NK-92 (cell line): Measurements from ENCODE around the gene KRTDAP.

Experiments
- DNase-seq: peaks from one replicate; lab custom pipeline; 2025; ENCODE audit not compliant: unreplicated experiment; lab: John Stamatoyannopoulos, UW

Gene KRTDAP

DNA sequence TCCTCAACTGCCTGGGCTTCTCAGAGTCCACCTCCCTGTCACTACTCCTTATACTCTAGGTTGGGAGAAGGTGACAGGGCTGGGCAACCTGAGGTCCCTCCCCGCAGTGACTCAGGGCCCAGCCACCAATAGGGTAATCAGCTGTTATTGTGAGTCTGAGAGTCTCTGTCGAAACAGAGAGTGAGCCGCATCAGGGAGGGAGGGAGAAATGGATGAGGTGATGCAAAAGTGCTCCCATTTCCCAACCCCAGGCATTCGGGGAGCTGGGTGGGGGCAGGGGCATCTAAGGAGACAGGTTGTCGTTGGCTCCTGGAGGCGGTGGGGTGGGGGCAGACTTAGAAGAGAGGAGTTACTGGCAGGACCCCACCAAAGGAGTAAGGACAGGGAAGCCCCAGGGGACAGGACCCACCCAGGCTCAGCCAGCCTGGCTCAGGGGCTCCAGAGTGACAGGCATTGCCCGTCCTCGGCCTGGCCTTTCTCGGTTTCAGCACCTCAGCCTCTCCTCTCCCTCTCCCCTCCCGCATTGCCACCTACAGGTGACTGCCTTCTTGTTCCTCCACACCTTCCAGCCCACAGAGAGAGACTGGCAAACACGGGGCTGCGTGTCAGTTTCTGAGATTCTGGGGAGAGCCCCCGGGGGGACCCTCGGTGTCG lies 23.5 kb upstream of the KRTDAP start, which contains the start of gene DMKN:
TSS of gene DMKN (minus strand) at position 22 of the 654 bp plus-strand sequence. CDS start 174 bp downstream, outside the sequence.
- DNase-seq = no peak

DNA sequence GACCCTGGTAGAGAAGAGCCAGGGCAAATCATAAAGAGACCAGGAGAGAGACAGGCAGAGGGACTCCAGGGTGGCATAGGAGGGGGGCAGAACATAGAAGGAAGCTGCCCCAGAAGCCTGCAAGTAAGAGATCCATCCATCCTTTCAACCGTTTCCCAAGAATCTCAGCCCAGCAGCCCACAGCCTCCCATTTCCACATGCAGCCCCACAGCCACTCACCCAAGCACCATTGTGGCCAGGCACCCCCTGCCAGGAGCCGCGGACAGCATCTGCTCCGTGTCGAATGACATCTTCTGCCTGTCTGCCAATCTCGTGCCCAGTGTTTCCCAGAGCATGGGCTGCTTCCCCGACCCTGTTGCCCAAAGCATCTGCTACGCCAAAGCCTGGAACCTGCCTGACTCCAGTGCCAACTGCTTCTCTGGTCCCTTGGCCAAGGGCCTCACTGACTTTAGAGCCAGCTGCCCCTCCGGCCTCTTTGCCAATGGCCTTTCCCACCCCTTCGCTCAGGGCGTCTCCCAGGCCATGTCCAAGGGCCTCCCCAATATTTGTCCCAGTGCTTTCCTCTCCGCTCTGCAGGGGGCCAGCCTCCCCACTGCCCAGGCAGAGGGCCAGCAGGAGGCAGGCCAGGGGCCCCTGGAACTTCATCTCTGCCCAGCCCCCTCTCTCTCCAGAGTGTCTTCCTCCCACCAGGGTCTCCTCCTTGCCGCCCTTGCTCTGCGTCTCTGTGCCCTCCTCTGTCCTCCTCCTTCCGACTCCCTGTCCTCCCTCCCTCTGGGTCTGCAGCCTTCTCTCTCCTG lies 22.8 kb upstream of the KRTDAP start:
- DNase-seq = no peak

DNA sequence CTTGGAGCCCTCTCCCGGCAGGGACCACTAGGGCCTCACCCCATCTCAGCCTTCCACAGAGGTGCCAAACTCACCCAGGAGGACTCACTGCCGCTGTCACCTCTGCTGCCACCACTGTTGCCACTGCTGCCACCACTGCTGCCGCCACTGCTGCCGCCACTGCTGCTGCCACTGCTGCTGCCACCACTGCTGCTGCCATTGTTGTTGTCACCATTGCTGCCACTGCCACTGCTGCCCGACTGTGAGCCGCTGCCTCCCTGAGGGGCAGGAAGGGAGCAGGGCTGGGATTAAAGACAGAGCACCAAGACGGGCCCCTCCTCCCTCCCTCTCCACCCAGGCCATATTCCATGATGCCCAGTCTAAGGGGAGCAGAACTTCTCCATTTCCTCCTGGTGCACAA lies 21.1 kb upstream of the KRTDAP start:
- no peak for DNase-seq

DNA sequence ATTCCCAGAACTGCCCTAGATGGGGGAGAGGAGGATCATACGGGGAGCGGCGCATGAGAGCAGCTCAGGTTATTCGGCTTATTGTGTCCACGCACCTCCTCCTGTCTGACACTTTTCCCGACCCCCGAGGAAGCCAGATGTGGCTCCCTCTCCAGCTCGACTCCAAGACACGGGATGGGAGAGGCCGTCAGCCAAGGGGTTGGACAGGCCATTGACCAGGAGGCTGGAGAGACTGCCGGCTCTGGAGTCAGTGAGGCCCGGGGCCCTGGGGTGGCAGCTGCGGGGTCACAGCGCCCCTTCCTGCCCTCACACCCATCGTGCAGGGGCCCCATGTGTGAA lies 20.3 kb upstream of the KRTDAP start:
- DNase-seq = no peak

DNA sequence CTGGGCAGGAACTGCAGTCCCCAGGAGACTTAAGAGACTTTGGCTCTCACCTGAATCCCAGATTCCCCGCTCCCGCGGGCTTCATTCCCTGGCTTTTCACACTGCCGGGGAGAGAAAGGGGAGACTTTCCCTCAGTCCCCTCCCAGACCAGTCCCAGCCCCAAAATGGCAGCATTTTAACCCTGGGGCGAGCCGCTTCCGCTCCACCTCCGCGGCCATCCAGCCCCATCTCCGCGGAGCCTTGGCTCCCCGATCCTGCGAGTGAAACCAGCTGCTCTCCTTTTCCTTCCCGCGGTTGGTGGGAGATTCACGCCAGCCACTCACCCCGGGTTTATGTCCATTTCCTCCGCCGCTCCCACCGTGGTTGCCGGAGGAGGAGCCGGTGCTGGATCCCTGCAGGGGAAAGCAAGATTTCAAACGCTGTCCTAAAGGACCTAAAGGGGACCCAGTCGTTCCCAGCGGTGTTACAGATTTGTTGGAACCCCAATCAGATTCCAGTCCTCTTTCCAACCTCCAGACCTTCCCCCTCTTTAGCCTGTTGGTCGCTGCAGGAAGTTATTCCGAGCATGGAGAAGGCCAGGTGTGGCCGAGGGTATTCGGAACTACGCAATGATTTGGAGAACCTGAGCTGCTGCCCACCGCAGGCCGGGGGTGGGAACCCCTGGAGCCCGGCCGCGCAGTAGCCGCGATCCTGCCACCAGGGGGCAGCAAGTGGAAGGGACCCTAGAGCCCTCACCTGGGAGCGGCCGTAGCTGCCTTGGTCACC lies 19.8 kb upstream of the KRTDAP start:
- no peak for DNase-seq

DNA sequence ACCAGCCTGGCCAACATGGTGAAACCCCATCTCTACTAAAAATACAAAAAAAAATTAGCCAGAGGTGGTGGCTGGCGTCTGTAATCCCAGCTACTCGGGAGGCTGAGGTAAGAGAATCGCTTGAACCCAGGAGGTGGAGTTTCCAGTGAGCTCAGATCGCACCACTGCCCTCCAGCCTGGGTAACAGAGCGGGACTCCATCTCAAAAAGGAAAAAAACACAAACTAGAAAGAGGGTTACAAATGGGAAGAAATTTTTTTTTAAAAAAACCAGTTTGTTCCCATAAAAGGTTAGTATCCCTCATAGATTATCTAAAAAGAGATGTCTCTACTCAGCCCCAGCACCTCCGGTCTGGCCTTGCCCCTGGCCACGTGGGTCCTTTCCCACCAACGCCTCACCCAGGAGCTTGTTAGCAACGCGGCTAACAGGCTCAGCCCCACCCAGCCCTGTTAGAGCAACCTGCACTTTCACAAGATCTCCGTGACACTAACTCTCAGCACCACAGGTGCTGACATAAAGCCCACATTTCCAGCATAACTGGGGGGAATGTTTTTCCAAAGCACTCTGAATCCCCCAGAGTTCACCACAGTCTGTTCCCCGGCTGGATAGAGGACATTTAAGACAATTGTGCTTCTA lies 18.9 kb upstream of the KRTDAP start:
- DNase-seq = no peak

DNA sequence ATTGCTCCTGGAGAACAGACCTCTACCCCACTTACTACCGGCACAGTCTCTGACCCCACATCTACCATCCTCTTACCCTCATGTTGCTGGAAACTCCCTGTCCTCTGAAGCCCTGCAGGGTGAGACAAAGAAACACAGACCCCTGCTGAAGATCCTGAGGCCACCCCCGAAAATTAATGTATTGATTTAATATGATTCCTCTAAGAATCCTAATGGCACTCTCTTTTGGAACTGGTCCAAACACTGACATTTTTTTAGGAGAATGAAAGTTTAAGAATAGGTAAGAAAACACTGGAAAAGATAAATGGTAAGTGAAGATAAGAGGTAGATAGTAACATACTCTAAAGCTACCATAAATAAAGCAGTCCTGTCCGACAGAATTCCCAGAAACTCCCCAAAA lies 17.9 kb upstream of the KRTDAP start:
- no peak for DNase-seq

DNA sequence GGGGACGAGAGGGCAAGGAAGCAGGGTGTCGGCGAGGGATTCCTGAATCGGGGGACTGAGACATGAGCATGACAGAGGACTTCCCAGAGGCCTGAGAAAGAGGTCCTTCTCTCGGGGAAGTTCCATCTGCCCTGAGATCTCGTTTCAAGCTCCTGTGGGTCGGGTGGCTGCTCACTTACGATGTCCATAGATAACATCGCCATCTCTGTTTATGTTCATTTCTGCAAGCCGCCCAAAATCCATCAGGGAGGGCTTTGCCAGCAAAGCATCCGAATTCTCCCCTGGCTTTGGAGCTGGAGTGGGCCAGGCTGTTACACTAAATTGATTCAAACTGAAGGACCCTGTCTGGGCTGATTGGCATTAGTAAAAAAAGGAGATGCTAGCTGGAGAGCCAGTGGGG lies 17.3 kb upstream of the KRTDAP start:
- DNase-seq = no peak

DNA sequence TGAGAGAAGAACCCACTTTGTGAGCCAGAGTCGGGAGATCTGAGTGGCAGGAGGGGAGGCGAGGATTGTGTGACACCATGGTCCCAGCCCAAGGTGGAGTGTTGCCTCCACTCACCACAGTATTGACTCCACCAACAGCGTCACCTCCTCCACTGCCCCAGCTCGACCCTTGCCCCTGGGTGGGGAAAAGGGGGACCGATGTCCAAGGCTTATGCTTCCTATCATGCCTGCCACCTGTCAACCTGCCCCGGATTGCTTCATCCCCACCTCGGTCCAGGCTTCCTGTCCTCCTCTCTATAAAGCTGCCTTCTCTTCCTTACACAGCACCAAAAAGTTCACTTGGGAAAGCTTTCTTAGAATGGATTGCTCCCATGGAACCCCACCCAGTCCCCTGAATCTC lies 15.7 kb upstream of the KRTDAP start:
- DNase-seq = no peak

DNA sequence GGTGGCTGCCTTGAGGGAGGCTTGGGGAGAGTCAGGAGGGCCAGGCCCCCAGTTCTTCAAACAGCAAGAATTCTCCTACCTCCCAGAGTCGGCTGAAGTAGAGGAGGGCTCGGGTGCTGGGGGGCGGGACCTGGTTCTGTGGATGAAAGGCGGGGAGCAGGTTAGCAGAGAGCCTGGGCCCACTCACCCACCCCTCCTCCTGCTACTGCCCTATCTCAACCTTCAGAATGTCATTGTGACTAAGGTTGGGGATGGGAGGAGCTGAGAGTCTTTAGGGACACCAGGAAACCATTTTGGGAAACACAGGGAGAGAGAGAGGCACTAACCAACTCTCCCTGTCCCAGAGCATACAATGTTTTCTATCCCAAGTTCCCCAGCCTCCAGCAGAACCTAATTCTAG lies 12.5 kb upstream of the KRTDAP start:
- no peak for DNase-seq

DNA sequence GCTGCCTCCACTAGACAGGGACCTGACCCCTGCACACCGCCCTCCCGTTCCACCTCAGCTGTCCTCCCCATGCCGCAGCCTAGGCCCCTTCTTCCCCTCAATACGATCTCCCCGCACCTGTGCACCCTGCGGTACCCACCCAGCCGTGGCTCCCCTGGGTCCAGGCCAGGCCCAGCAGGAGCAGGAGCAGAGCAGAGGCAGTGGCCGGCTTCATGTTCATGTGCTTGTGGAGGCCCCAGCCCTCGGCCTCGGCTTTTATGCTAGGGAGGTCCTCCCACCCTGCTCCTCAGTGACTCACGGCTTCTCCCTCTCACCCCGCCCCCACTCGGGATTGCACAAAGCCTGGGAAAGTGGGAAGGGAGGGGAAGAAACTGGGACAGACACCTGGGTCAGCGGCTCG lies 11.4 kb upstream of the KRTDAP start:
- DNase-seq = no peak

DNA sequence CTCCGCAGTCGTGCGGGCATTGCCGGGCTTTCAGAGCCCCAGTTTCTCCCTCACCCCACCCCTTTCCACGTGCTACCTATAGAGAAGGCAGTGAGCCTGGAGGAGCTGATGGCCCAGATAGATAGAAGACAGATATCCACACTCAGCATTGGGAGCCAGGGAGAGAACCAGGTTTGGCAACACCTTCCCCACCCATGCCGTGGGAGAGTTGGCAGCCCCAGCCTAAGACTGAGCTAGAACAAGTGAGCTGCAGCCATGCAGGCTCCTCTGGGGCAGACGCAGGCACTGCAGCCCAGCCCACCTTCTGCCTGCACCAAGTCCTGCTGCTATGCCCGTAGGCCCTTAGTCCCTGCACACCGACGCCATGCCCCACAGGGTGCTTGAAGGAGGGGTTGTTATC lies 10.3 kb upstream of the KRTDAP start:
- no peak for DNase-seq

DNA sequence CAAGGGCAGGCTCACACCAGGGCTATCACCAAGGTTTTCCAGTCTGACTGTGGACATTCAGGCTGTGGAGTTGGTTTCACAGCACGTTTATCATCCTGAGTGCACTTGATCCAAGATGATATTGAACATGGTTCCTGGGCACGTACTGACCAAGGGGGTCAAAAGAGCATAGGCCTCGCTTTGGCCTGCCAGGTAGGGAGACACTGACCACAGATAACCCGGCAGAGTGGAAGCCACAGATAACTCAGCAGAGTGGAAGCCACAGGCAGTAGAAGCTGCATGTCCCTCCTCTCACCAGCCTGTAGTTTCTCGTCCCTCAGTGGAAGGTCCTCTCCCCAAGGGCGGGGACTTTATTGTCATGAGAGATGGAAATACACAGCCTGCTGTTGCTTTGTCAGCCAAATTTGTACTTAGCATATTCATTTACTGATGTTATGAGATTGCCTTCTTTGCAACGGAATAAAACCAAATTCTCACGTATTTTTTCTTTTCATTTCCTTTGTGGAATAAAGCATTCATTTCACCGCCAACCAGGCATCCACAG lies 8.8 kb upstream of the KRTDAP start:
- DNase-seq = no peak

DNA sequence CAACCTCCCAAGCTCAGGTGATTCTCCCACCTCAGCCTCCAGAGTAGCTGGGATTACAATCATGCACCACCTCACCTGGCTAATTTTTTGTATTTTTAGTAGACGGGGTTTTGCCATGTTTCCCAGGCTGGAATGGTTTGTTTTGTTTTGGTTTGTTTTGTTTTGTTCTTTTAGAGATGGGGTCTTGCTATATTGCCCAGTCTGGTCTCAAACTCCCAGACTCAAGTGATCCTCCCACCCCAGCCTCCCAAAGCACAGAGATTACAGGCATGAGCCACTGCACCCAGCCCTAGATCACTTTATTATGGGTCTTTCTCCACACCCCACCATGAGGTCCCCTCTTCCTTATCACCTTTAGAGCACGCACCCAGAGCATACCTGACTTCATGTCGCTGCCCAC lies 8.0 kb upstream of the KRTDAP start:
- DNase-seq = no peak

DNA sequence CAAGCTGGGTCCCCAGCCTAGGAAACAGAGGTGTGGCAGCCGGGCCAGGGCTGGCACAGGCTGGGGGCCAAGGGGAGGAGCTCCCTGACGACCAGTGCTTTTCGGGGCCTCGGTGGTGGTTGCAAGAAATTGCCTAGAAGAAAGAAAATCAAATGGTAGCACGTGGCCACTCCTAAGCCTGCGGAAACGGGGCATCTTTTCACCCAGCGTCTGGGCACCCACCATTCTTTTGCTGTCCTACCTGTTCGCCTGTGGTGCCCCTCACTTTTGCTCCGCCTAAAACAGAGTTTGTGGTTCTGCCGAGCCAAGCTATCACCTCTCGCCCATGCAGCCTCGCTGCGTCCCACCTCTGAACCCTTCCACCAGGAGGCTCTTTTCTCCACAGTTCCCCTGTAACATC lies 7.1 kb upstream of the KRTDAP start:
- no peak for DNase-seq

DNA sequence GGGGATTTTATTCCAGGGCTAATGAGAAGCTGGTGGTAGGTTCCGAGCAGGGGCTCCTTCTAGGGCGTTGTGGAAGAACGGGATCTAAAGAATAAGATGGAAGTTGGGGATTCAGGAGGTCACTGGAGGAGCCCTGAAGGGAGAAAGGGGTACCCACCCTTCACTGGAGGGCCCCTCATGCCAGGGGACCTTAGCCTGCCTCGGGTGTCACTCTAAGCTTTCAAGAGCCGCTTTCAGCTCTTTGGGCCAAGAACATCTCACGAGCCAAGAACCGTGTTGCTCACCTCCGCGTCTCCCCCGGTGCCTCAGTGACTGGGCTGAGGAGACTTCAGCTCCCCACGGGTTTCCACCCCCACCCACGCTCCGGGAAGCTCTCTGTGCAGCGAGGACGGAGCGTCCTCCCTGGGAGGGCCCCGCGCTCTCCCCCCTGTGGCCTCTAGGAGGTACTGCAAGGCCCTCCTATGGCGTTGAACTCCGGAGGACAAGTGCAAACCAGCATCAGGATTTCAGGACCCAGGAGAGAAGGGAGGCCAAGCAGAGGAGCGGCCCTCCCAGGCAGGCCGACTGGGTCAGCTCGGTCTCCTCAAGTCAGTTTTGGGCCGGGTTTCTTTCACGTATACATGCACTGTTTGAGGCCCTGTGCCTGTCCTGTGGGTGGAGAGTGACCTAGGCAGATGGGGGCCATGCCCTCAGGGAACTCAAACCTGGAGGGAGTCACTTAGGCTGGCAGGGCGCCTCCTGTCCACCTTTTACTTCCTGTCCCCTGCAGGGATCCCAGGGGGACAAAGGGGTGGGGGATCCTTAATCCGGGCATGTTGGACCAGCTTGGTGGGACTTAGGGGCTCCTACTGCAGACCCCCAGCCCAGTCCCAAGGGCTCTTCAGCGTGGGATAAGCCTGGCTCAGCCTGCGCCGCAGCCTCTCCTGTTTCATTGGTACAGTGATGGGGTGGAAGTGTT lies 5.1 kb upstream of the KRTDAP start:
- DNase-seq = no peak

DNA sequence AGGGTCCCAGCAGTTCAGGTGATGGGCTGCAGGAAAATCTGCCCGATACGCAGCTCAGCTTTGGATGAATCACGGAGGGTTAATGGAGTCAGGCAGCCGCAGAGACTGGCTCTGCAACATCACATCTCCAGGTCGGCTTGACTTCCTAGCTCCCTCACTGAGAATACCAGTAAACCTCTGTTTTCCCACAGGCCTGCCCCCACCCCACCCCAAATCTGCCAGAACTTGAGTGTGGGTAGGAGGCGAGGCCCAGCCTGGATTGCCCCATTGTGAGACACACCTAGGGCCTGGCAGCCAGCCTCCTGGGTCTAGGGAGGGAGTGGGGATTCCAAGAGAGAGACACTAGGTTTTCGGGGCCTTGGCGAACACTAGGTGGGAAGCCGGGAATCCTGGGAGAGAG lies 3.7 kb upstream of the KRTDAP start:
- no peak for DNase-seq

DNA sequence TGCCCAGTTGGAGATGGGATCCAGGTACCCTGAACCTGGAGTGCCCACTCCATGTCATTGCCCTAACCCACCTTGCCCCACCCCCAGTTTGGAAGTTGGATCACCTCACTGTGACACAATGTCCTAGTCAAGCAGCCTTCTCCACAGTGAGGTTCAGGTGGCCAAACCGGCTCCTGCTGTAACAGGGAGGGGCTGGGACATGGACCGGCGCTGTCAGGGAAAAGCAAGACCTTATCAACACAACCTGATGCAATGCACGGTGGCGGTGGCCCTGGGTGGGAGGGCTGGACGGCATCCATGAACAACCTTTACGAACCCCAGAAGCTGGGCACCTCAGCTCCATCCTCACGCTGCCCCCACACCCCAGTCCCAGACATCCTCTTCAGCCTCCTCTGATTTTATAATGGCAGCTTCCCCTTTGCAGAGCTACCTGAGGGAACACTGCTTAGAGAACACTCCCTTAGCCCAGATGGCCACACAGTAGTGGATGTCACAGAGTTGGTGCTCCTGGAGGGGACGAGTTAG lies 1.6 kb upstream of the KRTDAP start:
- DNase-seq = no peak

DNA sequence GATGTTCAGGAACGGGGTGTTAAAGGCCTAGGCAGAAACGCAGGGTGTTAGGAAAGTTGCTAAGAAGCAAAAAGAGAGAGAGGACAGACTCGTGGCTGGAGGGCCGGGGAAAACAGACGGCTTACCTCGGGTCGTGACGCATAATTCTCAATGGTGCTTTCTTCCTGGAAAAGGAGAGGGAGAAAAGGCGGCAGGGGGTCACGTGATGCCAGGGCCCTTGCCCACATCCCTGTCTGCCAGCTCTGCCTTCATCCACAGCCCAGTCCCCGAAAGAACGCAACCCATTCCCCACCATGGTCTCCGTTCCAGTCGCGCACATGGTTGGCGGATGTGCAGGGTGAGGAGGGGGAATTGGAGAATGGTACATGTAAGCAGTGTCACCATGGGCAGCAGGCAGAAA lies 1.6 kb downstream of the KRTDAP start:
- DNase-seq = no peak

DNA sequence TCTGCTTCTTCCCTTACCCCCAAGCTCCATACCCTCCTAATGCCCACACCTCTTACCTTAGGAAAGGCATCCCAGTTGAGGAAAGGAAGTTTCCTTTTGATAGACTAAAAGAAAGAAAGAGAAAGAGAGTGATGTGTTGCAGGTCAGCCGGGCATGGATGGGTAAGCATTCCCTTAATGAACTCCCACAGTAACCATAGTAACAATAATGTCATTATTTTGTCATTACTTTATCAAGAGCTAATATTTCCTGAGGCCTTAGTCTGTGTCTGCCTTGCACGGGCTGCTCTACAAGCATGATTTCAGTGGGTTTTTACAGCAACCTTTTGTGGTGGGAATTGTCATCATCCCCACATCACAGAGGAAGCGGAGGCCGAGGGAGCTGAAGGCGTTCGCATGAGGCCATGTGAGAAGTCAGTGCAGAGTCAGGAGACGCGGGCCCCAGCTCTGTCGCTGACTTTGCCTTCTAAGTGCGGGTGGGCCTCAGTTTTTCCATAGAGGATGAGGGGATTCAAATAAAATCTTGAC lies 2.5 kb downstream of the KRTDAP start:
- no peak for DNase-seq
